GM21390 (cell line): Measurements from ENCODE around the gene QRSL1.
"Not testable (repeated sequence)": the region's sequence is repeated elsewhere in the genome, so short reads cannot be mapped to it uniquely, and the experiment has no call there.

Experiments
- ATAC-seq: cut with Tn5 transposase; IDR thresholded peaks from one replicate; pipeline ENCODE4 v1.9.1; 2021; ENCODE audit not compliant: unreplicated experiment

QRSL1 gene, protein sequence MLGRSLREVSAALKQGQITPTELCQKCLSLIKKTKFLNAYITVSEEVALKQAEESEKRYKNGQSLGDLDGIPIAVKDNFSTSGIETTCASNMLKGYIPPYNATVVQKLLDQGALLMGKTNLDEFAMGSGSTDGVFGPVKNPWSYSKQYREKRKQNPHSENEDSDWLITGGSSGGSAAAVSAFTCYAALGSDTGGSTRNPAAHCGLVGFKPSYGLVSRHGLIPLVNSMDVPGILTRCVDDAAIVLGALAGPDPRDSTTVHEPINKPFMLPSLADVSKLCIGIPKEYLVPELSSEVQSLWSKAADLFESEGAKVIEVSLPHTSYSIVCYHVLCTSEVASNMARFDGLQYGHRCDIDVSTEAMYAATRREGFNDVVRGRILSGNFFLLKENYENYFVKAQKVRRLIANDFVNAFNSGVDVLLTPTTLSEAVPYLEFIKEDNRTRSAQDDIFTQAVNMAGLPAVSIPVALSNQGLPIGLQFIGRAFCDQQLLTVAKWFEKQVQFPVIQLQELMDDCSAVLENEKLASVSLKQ

DNA sequence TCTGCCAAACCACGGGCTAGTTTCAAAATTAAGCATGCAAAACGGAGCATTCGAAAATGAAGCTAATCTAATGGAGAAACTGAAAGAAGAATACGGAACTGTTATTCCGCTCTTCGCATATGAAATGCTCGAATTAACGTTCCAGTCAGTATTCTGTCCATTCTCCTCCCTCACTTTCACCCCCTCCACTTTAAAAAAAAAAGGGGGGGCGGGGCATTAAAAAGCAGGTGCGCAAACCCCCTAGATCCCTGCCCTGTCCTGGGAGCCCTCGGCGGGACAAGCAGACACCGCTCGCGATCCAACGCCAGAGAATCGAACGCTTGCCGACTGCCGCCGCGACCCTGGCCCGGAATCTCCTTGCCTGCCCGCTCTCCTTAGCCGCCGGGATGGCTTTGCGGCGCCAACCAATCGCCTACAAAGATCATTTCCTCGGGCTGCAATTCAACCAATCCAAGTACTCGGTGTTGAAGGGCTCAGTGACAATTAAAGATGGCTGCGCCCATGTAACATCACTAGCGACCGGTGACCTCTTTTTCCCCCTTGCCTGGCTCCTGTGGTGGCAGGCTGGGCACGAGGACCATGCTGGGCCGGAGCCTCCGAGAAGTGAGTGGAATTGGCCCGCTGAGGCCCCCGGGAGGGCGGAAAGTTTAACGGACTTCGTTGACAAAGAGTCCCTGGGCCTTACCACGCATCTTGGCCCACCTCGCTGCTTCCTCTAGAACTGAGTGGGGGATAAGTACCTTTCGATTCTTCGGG, at the start of gene QRSL1, which contains the start of gene RTN4IP1:
Gene QRSL1, plus strand, starts transcription at position 476 of the 756 bp plus-strand sequence. Its CDS starts 104 bp downstream, at position 580.
Gene RTN4IP1, minus strand, starts transcription at position 396 of the 756 bp plus-strand sequence. CDS start 477 bp downstream, outside the sequence.
- ATAC-seq, result peak; percentile 72

- no peak for ATAC-seq
Observed at GRCh38 chr6:106581468-106581867, 47.9 kb upstream of the QRSL1 start.

DNA sequence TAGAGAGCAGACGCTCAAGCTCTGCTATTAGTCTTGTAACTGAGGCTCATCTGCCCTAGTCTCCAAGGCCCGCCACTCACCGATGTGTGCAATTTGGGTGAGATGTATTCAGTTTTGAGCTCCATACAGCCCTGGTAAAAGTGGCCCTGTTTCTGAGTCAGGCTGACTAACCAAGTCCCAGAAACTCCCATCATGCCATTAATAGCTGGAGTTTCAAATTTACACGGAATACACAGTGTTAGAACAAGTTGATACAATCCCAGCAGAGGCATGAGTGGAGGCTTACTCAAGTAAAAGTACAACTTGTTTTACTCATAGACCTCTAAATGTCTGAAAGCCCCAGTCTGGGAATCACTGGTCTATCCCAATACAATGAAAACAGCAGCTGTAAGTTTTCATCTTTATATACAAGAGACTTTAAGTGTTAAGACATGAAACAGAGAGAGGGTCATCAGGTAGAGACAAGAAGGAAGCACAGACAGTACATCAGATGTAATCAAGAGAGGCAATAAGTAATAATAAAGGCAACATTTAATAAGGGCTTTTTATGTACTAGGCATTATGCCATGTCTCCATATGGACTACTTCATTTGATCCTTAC, 42.5 kb upstream of the QRSL1 start:
- ATAC-seq, result no peak

DNA sequence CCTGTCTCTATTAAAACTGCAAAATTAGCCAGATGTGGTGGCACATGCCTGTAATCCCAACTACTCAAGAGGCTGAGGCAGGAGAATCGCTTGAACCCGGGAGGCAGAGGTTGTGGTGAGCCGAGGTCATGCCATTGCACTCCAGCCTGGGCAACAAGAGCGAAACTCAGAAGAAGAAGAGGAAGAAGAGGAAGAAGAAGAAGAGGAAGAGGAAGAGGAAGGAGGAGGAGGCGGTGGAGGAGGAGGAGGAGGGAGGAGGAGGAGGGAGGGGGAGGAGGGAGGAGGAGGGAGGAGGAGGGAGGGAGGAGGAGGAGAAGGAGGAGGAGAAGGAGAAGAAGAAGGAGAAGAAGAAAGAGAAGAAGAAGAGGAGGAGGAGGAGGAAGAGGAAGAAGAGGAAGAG, 40.4 kb upstream of the QRSL1 start:
- not testable (repeated sequence) for ATAC-seq

- no peak for ATAC-seq
Observed at GRCh38 chr6:106591111-106591825, 38.1 kb upstream of the QRSL1 start.

- ATAC-seq, result no peak
Observed at GRCh38 chr6:106599440-106599839, 29.9 kb upstream of the QRSL1 start.

- ATAC-seq, result no peak
Observed at GRCh38 chr6:106600329-106600728, 29.0 kb upstream of the QRSL1 start.

- no peak for ATAC-seq
Observed at GRCh38 chr6:106608080-106608668, 21.2 kb upstream of the QRSL1 start.

DNA sequence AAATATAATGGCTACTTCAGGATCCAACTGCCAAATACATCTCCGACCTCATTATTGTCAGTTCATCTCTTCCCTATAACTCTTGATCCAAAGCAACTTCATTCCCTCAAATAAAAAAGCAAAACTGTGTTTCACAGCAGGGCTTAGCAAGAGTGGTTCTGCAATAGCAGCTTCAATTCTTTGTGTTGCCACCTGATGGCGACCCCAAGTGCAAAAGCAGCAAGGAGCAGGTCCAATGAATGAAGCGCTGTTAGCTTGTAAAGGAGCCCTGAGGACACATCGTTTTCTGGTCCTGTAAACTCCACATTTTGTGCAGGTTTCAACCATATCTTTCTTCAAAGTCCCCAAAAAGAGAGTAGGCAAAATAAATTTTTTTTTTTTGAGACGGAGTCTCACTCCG, 19.7 kb upstream of the QRSL1 start:
- ATAC-seq, result no peak

DNA sequence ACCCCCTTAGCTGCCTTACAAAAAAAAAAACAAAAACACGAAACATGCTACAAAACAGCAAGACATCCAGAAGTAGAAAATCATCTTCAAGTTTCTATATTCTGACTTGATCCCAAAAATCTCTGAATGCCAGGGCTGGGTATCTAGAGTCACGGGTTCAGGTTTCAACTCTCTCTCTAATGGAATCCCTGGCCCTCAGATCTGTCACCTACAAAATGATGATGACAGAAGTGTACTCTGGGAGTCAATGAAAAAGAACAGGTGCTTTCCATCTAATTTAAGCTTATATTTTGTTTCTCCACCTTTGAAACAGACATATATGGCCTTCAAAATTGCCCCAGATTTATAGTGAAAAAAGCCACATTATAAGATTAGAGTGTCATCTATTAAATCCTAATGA, 18.3 kb upstream of the QRSL1 start:
- no peak for ATAC-seq

- ATAC-seq, result no peak
Observed at GRCh38 chr6:106612671-106613416, 16.5 kb upstream of the QRSL1 start.

GRCh38 chr6:106613590-106613989, 15.8 kb upstream of the QRSL1 start:
- no peak for ATAC-seq

DNA sequence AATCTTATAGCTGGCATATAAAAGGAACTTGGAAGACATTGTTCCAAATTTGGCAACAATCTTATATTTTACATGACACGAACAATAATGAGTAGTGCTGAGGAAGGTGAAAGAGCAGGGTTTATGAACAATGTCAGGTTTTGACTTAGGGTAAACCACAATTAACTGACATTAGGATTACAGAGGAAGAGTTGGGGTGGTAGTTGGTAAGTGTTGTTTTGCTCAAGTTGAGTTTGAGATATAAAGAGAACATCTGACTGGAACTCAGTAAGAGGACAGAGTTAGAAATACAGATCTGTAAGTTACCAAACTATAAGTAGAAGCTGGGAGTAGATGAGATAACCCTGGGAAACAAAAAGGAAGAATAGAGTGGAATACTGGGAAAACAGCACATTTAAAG, 15.2 kb upstream of the QRSL1 start:
- no peak for ATAC-seq

GRCh38 chr6:106614592-106615257, 14.7 kb upstream of the QRSL1 start:
- ATAC-seq, result no peak

DNA sequence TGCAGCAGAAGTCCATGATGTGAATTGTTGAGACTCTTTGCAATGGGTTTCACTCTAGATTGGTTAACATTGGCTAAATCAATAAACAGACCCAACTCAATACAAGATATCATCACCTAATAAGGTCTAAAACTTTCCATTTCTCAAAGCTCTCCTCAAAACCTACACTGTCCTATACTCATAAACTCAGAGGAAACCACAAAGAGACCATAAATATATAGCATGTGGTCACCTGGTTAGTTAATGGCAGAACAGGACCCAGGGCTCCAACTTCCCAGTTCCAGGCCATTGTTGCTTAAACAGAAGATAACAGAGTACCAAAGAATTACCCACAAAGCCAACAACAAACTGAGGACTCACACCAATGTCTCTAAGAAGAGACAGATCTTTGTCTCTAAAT, 12.1 kb upstream of the QRSL1 start:
- no peak for ATAC-seq

DNA sequence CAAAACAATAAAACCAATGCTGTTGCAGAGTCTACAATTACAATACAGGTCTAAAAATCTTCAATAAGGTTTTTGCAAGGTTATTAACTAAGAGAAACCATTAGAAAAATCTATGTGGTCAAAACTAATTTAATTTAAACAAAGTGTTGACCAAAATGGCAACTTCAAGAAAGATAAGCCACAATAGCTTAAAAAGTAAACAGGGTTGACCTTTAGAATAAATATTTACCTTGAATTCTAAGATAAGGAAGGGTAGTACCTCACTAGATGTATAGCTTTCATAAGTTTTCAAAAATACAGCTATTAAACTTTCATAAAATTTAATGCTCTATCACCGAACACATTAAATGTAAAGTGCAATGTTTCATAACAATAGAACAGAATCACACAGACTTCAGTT, 11.5 kb upstream of the QRSL1 start:
- no peak for ATAC-seq

DNA sequence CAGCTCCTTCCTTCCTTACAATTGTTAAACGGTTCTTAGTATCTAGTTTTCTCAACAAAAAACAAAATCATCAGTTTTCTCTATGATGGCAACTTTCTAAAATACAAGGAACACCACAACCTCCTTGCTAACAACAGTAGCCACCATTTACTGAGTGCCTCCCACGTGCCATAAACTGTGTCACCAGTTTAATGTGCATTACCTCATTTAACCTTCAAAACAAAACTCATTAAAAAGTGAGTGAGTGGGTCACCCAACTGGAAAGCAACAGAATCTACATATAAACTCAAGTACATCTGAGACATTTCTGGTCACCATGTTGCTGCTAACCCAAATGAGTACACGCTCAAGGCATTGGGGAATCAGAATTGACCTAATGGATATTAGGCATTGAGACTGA, 11.1 kb upstream of the QRSL1 start:
- no peak for ATAC-seq

DNA sequence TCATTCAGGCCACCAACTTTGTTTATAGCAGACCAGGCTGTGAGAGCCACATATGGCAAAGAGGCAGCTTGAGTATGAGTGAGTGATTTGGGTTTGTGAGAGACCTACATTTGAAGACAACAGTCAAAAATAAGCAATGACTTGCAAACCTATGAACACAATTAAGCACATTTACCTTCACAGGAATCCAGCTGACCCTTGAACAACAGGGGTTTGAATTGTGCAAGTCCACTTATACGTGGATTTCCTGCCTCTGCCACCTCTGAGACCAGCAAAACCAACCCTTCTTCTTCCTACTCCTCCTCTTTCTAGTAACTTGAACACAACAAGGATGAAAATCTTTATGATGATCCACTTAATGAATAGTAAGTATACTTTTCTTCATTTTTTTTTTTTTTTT, 10.2 kb upstream of the QRSL1 start:
- ATAC-seq, result no peak
